Spinal cord (tissue), 10 donors: Measurements from ENCODE around the gene OPN5. TPM values are rescaled to one million over a fixed set of nuclear protein-coding genes. Genes with fewer than 3 reads are reported as not detected.

Experiments
- DNase-seq, 6 donors: peaks; one replicate each; pipeline versions ENCODE4 v3.0.0 to v3.0.0-alpha.2; 2013 to 2015; ENCODE audit warnings: low spot score in 6 of 6, low read depth in 4 of 6
- H3K27ac ChIP-seq: one replicate; pipeline ENCODE4 v1.5.1; 2013; ENCODE audit warnings: low read depth, low read length, control low read depth
- H3K27me3 ChIP-seq: one replicate; pipeline ENCODE4 v1.6.1; 2013; ENCODE audit warnings: low read length; ENCODE audit not compliant: control insufficient read depth, insufficient read depth
- H3K36me3 ChIP-seq: one replicate; pipeline ENCODE4 v1.6.1; 2013; ENCODE audit warnings: low read length; ENCODE audit not compliant: control insufficient read depth, insufficient read depth
- H3K4me1 ChIP-seq: one replicate; pipeline ENCODE4 v1.6.1; 2013; ENCODE audit warnings: low read length; ENCODE audit not compliant: control insufficient read depth, insufficient read depth
- H3K4me3 ChIP-seq: one replicate; pipeline ENCODE4 v1.5.1; 2013; ENCODE audit warnings: low read depth, low read length, control low read depth
- H3K9me3 ChIP-seq: one replicate; pipeline ENCODE4 v1.6.1; 2013; ENCODE audit warnings: low read length; ENCODE audit not compliant: control insufficient read depth, insufficient read depth
- WGBS: methylation state at CpG from one replicate; pipeline ENCODE4 v1.1.5; 2013; ENCODE audit warnings: missing lambda C conversion rate; ENCODE audit not compliant: insufficient coverage; 5-methylcytosine and 5-hydroxymethylcytosine counted together
- polyA plus RNA-seq, 2 donors: library from polyadenylated mRNA; unstranded; fragments of 120-200 nt; gene quantifications; one replicate each; pipeline ENCODE4 v1.2.1, GENCODE V29; 2013; ENCODE audit not compliant: insufficient read length in 2 of 2
- total RNA-seq, 2 donors: library from RNA; depleted of rRNA in 1 of 2; stranded (reverse); fragments of 120-200 nt in 1 of 2; fragments of >200 nt in 1 of 2; gene quantifications; one replicate each; pipeline versions ENCODE4 v1.2.3 to v1.2.4, GENCODE V29; 2013 to 2014
- donor health status: healthy.

OPN5 gene
- total and polyA plus RNA-seq, 4 donors = 0.10 to 1.0 (median 0.59) TPM; not detected in 1

DNA sequence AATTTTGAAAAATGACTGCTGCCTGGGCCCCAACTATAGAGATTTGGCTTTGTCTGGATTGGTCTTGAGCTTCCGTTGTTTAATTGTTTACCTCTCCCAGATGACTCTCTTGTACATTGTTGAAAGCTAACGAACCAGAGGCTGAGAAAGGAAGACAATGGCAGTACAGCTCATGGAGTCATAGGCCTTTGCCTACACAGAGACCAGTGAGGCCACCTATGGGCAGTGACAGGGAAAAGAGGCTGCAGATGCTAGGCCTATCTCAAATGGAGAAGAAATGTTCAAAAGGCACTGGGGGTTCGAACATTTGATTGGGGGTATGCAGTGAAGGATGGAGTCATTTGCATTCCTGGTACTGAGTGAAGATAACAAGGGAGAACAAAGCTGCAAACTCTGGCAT lies 29.1 kb downstream of the OPN5 start:
- no peak for DNase-seq
- Histone ChIP-seq H3K36me3 (no peaks in the 10 kb centered on the region), H3K27ac (no peak overlapping the region), H3K9me3 (no peaks in the 10 kb centered on the region), H3K27me3 (no peaks in the 10 kb centered on the region), H3K4me3 (no peak overlapping the region), H3K4me1 (no peaks in the 10 kb centered on the region)
- 55% methylated on average over 2 of the region's 3 CpGs for WGBS

DNA sequence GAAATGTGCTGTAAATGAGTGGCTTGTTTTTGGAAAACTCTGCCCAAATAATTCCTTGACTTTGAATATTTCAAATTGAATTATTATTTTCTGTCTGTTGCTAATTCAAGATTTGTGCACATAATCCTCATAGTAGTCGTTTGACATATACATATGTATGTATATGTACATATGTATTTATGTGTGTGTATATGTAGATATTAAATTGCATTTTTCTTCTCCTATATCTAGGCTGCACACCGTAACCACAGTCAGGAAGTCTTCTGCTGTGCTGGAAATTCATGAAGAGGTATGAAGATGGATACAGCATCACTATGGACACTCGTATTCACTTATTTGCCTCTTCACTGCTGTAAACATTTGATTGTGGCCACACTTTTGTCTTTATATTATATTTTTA lies 29.6 kb downstream of the OPN5 start:
- no CpG with 5 or more reads among the region's 3 CpGs for WGBS

DNA sequence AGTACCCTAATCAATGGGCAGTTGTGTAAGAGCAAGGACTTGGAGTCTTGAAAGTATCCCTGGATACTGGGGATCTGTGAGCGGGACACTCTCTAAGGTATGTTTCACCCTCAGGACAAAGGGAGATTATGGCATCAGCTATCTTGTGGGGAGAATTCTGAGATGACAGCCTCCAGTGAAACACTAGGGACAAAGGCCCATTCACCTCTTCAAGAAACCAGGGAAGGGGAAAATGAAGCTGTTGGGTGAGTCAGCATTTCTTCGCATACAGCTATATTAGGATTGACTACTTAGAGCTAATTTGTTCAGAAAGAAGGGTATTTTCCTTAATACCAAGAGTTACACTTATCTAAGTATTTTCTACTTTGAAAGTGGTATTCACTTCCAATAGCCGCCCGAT lies 35.9 kb downstream of the OPN5 start:
- H3K9me3 ChIP-seq = no peaks in the 10 kb centered on the region
- no CpG with 5 or more reads among the region's 4 CpGs for WGBS
- H3K27ac ChIP-seq = no peak overlapping the region
- DNase-seq = no peak
- H3K4me3 ChIP-seq = no peak overlapping the region
- no peaks in the 10 kb centered on the region for H3K4me1 ChIP-seq
- no peaks in the 10 kb centered on the region for H3K27me3 ChIP-seq
- no peaks in the 10 kb centered on the region for H3K36me3 ChIP-seq

More for the DNA sequence above, 29.6 kb downstream of the OPN5 start:
- no peak for DNase-seq
- Histone ChIP-seq H3K9me3 (no peaks in the 10 kb centered on the region), H3K27ac (no peak overlapping the region), H3K36me3 (no peaks in the 10 kb centered on the region), H3K4me1 (no peaks in the 10 kb centered on the region), H3K27me3 (no peaks in the 10 kb centered on the region), H3K4me3 (no peak overlapping the region)

- H3K36me3 ChIP-seq = no peaks in the 10 kb centered on the region
- H3K4me1 ChIP-seq = no peaks in the 10 kb centered on the region
- no peaks in the 10 kb centered on the region for H3K27me3 ChIP-seq
- DNase-seq = peak in 1 of 6 donors; percentile 70
- no peaks in the 10 kb centered on the region for H3K9me3 ChIP-seq
- no peak overlapping the region for H3K4me3 ChIP-seq
- H3K27ac ChIP-seq = no peak overlapping the region
- WGBS = no CpG with 5 or more reads among the region's 3 CpGs
Observed at GRCh38 chr6:47819461-47819860, 37.6 kb downstream of the OPN5 start.

GRCh38 chr6:47822856-47823554 lies 41.2 kb downstream of the OPN5 start:
- WGBS = 95% methylated on average over 4 of the region's 6 CpGs
- no peak for DNase-seq
- H3K36me3 ChIP-seq = no peaks in the 10 kb centered on the region
- H3K27ac ChIP-seq = no peak overlapping the region
- no peaks in the 10 kb centered on the region for H3K27me3 ChIP-seq
- no peaks in the 10 kb centered on the region for H3K9me3 ChIP-seq
- no peaks in the 10 kb centered on the region for H3K4me1 ChIP-seq
- H3K4me3 ChIP-seq = no peak overlapping the region

GRCh38 chr6:47832386-47833100 lies 50.7 kb downstream of the OPN5 start:
- H3K9me3 ChIP-seq = no peaks in the 10 kb centered on the region
- H3K36me3 ChIP-seq = no peaks in the 10 kb centered on the region
- H3K4me1 ChIP-seq = no peaks in the 10 kb centered on the region
- no peak for DNase-seq
- no CpG with 5 or more reads among the region's 2 CpGs for WGBS
- no peak overlapping the region for H3K27ac ChIP-seq
- no peaks in the 10 kb centered on the region for H3K27me3 ChIP-seq
- H3K4me3 ChIP-seq = no peak overlapping the region

GRCh38 chr6:47834196-47834595 lies 52.4 kb downstream of the OPN5 start:
- DNase-seq = peak in 1 of 6 donors; percentile 55

DNA sequence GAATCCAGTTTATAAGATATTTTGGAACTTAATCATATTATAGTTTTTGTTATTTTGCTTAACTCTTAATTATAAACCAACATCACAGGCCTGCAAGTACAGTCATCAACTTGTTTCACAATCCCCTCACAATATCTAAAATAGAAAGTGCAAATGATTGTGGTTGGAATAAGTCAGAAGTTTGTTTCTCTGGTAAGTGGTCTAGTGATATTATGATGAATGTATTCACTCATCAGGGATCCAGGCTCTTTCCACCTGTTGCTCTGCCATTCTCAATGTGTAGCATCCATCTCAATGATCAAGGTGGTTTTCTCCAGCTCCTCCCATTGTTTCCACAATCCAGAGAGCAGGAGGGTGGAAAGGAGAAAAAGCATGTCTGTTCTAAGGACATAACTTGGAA lies 54.2 kb downstream of the OPN5 start:
- DNase-seq = no peak
- Histone ChIP-seq H3K27ac (no peak overlapping the region), H3K4me3 (no peak overlapping the region), H3K27me3 (no peaks in the 10 kb centered on the region), H3K4me1 (no peaks in the 10 kb centered on the region), H3K36me3 (no peaks in the 10 kb centered on the region), H3K9me3 (no peaks in the 10 kb centered on the region)

More at GRCh38 chr6:47834196-47834595, 52.4 kb downstream of the OPN5 start:
- no peaks in the 10 kb centered on the region for H3K27me3 ChIP-seq
- H3K4me3 ChIP-seq = no peak overlapping the region
- no peak overlapping the region for H3K27ac ChIP-seq
- H3K36me3 ChIP-seq = no peaks in the 10 kb centered on the region
- no peaks in the 10 kb centered on the region for H3K4me1 ChIP-seq
- H3K9me3 ChIP-seq = no peaks in the 10 kb centered on the region

- Histone ChIP-seq H3K4me3 (no peak overlapping the region), H3K4me1 (no peaks in the 10 kb centered on the region), H3K9me3 (no peaks in the 10 kb centered on the region), H3K36me3 (no peaks in the 10 kb centered on the region), H3K27ac (no peak overlapping the region), H3K27me3 (no peaks in the 10 kb centered on the region)
- no CpG with 5 or more reads among the region's 1 CpG for WGBS
- no peak for DNase-seq
Observed at GRCh38 chr6:47836639-47837038, 54.8 kb downstream of the OPN5 start.

- WGBS = 90% methylated on average over 1 of the region's 1 CpG
Observed at GRCh38 chr6:47839645-47840044, 57.8 kb downstream of the OPN5 start.

More at GRCh38 chr6:47839645-47840044, 57.8 kb downstream of the OPN5 start:
- H3K4me1 ChIP-seq = no peaks in the 10 kb centered on the region
- H3K9me3 ChIP-seq = no peaks in the 10 kb centered on the region
- H3K36me3 ChIP-seq = no peaks in the 10 kb centered on the region
- no peaks in the 10 kb centered on the region for H3K27me3 ChIP-seq
- DNase-seq = no peak
- H3K27ac ChIP-seq = no peak overlapping the region
- H3K4me3 ChIP-seq = no peak overlapping the region
